PC-9 (cell line): ENCODE results near the gene PAK4.

ENCODE experiments used
- CTCF ChIP-seq: fragments of 200-600 bp; sonication (generic); conservative IDR thresholded peaks from 2 replicates; pipeline ENCODE4 v1.6.1; 2017; ENCODE audit warnings: mixed run types, antibody characterized with exemption, mild to moderate bottlenecking, moderate library complexity
- EZH2 ChIP-seq: fragments of 200-600 bp; sonication (generic); IDR thresholded peaks from 2 replicates; pipeline ENCODE4 v1.8.0; 2017; ENCODE audit warnings: antibody characterized with exemption, low read depth

GRCh38 chr19:39126312-39127187, 964 bp downstream of the PAK4 start:
- TF ChIP-seq CTCF (no peak), EZH2 (no peak)
